ENCODE measurements around the gene WDR1. TPM values are rescaled to one million over a fixed set of nuclear protein-coding genes. Genes with fewer than 3 reads are reported as not detected.
A peak's percentile ranks its signal among the peaks of the same experiment; 100 is the strongest.

Gene WDR1
- total RNA-seq, 2 experiments from 2014 or later, result 77.6 to 152 TPM

DNA sequence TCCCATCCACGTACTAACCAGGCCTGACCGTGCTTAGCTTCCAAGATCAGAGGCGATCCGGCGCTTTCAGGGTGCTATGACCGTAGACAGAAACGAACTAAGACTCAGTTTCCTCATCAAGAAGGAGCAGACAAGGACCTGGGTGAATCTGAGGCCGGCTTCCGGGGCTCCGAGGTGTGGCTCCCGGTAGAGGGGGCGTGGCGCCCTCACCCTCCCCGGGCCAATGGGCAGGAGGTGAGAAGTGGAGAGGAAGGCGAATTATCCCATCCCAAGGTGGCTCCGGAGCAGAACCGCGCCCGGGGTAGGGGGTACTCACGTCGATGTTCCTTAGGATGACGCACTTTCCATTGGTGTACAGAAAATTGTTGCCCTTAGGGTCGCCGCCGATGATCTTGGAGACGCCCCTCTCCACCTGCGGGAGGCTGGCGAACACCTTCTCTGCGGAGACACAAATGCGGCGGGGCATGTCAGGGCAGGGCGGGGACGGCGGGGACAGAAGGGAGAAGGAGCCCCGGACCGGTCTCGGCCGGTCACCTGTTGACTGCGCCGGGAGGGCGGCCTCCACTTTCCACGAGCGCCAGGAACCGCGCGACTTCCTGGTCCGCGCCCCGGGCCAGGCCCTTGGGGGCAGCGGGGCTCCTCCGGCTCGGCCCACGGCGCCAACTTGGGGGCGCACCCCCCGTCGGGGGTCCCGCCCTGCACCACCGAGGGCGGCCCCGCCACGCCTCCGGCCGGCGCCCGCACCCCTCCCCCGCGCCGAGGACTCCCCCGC lies 616 bp downstream of the WDR1 start:
- Histone ChIP-seq H3K4me1 (ENCODE audit: insufficient read depth, low read length, poor library complexity, severe bottlenecking) (peaks cover 24% of the 10 kb centered on the region), H3K36me3 (ENCODE audit: insufficient read depth, low read length) (peaks cover 48% of the 10 kb centered on the region), H3K4me3 (ENCODE audit: low read depth, low read length, poor library complexity, severe bottlenecking) (peak overlapping the region; percentile 73), H3K4me2 (ENCODE audit: low read length) (peak overlapping the region; percentile 78), H2AFZ (ENCODE audit: low read length) (0 out of 2 replicates have a peak overlapping the region, but pooled peaks have one; percentile 9), H3K79me2 (ENCODE audit: insufficient read depth, low read depth, low read length) (peaks cover 15% of the 10 kb centered on the region; the same call in 1 of the 2 replicates), H3K9me3 (ENCODE audit: low read length) (no peaks in the 10 kb centered on the region), H4K20me1 (ENCODE audit: insufficient read depth, low read length) (peaks cover 15% of the 10 kb centered on the region), H3K27ac (ENCODE audit: low read depth, low read length, poor library complexity, severe bottlenecking) (peak overlapping the region; percentile 69), H3K9me2 (ENCODE audit: insufficient read depth, low read length) (no peaks in the 10 kb centered on the region)
- TF ChIP-seq, protein P1, sequence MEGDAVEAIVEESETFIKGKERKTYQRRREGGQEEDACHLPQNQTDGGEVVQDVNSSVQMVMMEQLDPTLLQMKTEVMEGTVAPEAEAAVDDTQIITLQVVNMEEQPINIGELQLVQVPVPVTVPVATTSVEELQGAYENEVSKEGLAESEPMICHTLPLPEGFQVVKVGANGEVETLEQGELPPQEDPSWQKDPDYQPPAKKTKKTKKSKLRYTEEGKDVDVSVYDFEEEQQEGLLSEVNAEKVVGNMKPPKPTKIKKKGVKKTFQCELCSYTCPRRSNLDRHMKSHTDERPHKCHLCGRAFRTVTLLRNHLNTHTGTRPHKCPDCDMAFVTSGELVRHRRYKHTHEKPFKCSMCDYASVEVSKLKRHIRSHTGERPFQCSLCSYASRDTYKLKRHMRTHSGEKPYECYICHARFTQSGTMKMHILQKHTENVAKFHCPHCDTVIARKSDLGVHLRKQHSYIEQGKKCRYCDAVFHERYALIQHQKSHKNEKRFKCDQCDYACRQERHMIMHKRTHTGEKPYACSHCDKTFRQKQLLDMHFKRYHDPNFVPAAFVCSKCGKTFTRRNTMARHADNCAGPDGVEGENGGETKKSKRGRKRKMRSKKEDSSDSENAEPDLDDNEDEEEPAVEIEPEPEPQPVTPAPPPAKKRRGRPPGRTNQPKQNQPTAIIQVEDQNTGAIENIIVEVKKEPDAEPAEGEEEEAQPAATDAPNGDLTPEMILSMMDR (conservative IDR thresholded peaks at IDR 0.05; ENCODE audit: low read length), result no peak
- no peak for TF ChIP-seq EZH2phosphoT487 (IDR thresholded peaks at IDR 0.05; ENCODE audit: borderline replicate concordance, low read depth, low read length)
- POLR2A ChIA-PET, result interaction anchor here (1.2 kb wide), 1 partner anchor 740 kb away, joined by 3 read pairs; no protein-coding TSS in a partner anchor
- DNase-seq (ENCODE audit: low spot score), result peak; percentile 70
- intact Hi-C loops (cut with micrococcal nuclease; ENCODE audit: unreplicated experiment), result no loop called here
- no TSS peak for BruUV-seq (replicated peaks)
- CTCF ChIA-PET (ENCODE audit: unreplicated experiment), result no interaction called here

GRCh38 chr4:10115271-10115796 lies 1.3 kb downstream of the WDR1 start:
- DNase-seq (ENCODE audit: low spot score), result no peak
- POLR2A ChIA-PET, result interaction anchor here (0.6 kb wide), 1 partner anchor 50 kb away, joined by 4 read pairs; no protein-coding TSS in a partner anchor
- peaks cover 15% of the 10 kb centered on the region for H4K20me1 ChIP-seq (ENCODE audit: insufficient read depth, low read length)
- no peaks in the 10 kb centered on the region for H3K9me3 ChIP-seq (ENCODE audit: low read length)
- H3K9me2 ChIP-seq (ENCODE audit: insufficient read depth, low read length), result no peaks in the 10 kb centered on the region
- H3K4me1 ChIP-seq (ENCODE audit: insufficient read depth, low read length, poor library complexity, severe bottlenecking), result peaks cover 24% of the 10 kb centered on the region
- TF ChIP-seq, protein P1 (conservative IDR thresholded peaks at IDR 0.05; ENCODE audit: low read length), result no peak
- no peak for TF ChIP-seq EZH2phosphoT487 (IDR thresholded peaks at IDR 0.05; ENCODE audit: borderline replicate concordance, low read depth, low read length)
- H3K79me2 ChIP-seq (ENCODE audit: insufficient read depth, low read depth, low read length), result peaks cover 15% of the 10 kb centered on the region; the same call in 1 of the 2 replicates
- CTCF ChIA-PET (ENCODE audit: unreplicated experiment), result no interaction called here
- no peak overlapping the region for H2AFZ ChIP-seq (ENCODE audit: low read length)
- intact Hi-C loops (cut with micrococcal nuclease; ENCODE audit: unreplicated experiment), result no loop called here
- peaks cover 54% of the 10 kb centered on the region for H3K36me3 ChIP-seq (ENCODE audit: insufficient read depth, low read length)
- H3K4me3 ChIP-seq (ENCODE audit: low read depth, low read length, poor library complexity, severe bottlenecking), result peak overlapping the region; percentile 73
- H3K4me2 ChIP-seq (ENCODE audit: low read length), result peak overlapping the region; percentile 78
- BruUV-seq (replicated peaks), result TSS peak; percentile 51
- H3K27ac ChIP-seq (ENCODE audit: low read depth, low read length, poor library complexity, severe bottlenecking), result no peak overlapping the region

DNA sequence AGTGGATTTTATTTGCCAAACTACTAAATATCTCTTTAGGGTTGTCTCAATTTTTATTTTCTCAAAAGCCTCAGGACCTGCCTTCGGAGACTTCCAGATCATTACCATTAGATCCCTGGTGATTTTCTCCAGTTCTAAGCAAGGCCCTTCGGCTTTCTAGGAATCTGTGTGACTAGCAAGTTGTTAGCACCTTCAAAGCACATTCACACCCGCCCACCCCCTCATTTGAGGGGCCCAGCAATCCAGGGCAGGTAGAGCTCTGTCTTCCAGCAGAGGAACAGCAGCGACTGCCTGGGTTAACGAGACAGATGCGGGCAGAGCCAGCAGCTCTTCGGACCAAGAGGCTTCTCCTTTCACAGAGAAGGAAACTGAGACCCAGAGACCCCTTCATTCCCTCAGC lies 2.0 kb downstream of the WDR1 start:
- CTCF ChIA-PET (ENCODE audit: unreplicated experiment), result no interaction called here
- Histone ChIP-seq H3K36me3 (ENCODE audit: insufficient read depth, low read length) (peaks cover 61% of the 10 kb centered on the region), H3K4me2 (ENCODE audit: low read length) (peak overlapping the region; percentile 78; the same call in 1 of the 2 replicates), H3K27ac (ENCODE audit: low read depth, low read length, poor library complexity, severe bottlenecking) (no peak overlapping the region), H3K9me2 (ENCODE audit: insufficient read depth, low read length) (no peaks in the 10 kb centered on the region), H3K79me2 (ENCODE audit: insufficient read depth, low read depth, low read length) (peaks cover 15% of the 10 kb centered on the region; the same call in 1 of the 2 replicates), H2AFZ (ENCODE audit: low read length) (no peak overlapping the region), H3K9me3 (ENCODE audit: low read length) (no peaks in the 10 kb centered on the region), H3K4me3 (ENCODE audit: low read depth, low read length, poor library complexity, severe bottlenecking) (no peak overlapping the region), H4K20me1 (ENCODE audit: insufficient read depth, low read length) (peaks cover 15% of the 10 kb centered on the region), H3K4me1 (ENCODE audit: insufficient read depth, low read length, poor library complexity, severe bottlenecking) (peaks cover 24% of the 10 kb centered on the region)
- no peak for DNase-seq (ENCODE audit: low spot score)
- BruUV-seq (replicated peaks), result no TSS peak
- POLR2A ChIA-PET, result no interaction called here
- intact Hi-C loops (cut with micrococcal nuclease; ENCODE audit: unreplicated experiment), result no loop called here
- TF ChIP-seq, protein P1 (conservative IDR thresholded peaks at IDR 0.05; ENCODE audit: low read length), result no peak
- no peak for TF ChIP-seq EZH2phosphoT487 (IDR thresholded peaks at IDR 0.05; ENCODE audit: borderline replicate concordance, low read depth, low read length)
